ENCODE data around the gene MYBPH. TPM values are rescaled to one million over a fixed set of nuclear protein-coding genes. Genes with fewer than 3 reads are reported as not detected.

MYBPH gene
- total RNA-seq, 2 donors from 2014 or later: not detected

GRCh38 chr1:203140743-203141520 is 34.7 kb downstream of the MYBPH start:
- DNase-seq (ENCODE audit: low spot score): peak; percentile 72
- intact Hi-C loops (cut with DNase I): no loop called here

DNA sequence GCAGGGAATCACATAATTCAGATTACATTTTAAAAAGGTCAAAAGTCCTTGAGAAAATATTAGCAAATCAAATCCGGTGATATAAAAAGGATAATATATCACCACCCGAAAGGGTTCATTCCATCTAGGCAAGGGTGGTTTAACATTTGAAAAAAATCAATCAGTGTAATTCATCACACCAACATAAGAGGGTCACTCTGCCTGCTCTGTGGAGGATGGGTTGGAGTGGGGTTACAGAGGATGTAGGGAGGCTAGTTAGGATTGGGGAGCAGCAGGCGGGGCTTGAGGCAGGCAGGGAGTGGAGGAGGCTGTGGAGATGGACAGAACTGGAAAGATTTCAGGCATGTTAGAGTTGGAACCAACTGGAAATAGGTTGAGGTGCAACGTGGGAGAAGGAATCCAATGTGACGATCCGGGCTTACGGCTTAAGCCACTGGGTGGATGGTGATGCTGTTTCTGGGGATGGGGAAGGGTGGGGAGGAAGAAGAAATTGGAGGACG is 35.6 kb downstream of the MYBPH start:
- intact Hi-C loops (cut with DNase I): no loop called here
- peak; percentile 14 for DNase-seq (ENCODE audit: low spot score)

GRCh38 chr1:203138066-203138465 is 37.6 kb downstream of the MYBPH start:
- no peak for DNase-seq (ENCODE audit: low spot score)
- intact Hi-C loops (cut with DNase I): loop anchor here in 1 of 2 donors (1.0 kb wide), 1 partner anchor 16 kb away; no protein-coding TSS in a partner anchor

DNA sequence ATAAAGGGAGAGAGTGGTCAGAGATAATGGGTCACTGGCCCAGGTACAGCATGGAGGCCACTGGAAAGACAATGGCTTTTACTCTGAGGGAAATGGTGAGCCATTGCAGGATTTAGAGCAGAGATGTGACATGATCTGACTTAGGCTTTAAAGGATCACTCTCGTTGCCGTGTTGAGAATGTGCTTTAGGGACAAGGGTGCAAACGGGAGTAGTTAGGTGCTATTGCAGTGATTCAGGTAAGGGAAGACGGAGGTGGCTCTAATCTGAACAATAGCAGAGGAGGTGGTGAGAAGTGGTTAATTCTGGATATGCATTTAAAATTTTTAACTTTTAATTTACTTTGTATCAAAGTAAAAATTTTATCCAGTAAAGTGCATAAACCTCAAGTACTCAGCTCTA is 38.3 kb downstream of the MYBPH start:
- intact Hi-C loops (cut with DNase I): no loop called here
- no peak for DNase-seq (ENCODE audit: low spot score)

GRCh38 chr1:203136409-203137042 is 39.1 kb downstream of the MYBPH start:
- intact Hi-C loops (cut with DNase I): no loop called here
- DNase-seq (ENCODE audit: low spot score): no peak

GRCh38 chr1:203135636-203136305 is 39.9 kb downstream of the MYBPH start:
- DNase-seq (ENCODE audit: low spot score): no peak
- intact Hi-C loops (cut with DNase I): no loop called here

GRCh38 chr1:203133970-203134725 is 41.5 kb downstream of the MYBPH start:
- intact Hi-C loops (cut with DNase I): loop anchor here in 1 of 2 donors (2.0 kb wide), 1 partner anchor 65 kb away; no protein-coding TSS in a partner anchor
- DNase-seq (ENCODE audit: low spot score): no peak

DNA sequence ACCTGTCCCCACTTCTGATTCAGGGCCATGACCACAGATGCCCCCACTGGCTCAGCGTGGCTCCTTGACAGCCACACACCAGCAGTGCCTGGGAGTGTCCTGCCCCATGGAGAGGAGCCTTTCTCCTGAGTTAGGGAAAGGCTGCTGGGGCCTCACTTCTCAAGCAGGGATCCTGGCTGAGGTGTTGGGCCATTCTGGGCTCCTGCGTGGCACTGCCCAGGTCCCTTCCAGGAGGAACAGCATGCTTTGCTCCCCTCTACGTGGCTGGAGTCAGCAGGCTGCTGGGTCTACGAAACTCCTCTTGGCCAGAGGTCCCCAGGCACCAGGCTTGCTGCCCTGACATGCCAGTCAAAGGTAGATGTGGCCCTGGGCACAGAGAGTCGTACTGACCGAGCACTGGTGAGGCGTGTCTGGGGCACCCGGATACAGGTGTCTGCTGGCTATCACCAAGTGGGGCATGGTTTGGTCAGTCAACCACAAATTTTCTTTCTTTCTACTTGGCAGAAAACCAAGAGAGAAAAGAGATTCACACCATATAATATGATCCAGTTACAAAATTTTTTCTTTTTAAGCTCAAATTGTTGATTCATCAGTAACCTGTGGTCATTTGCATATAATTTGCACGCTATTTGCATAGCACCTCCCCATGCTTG is 44.0 kb downstream of the MYBPH start:
- peak; percentile 47 for DNase-seq (ENCODE audit: low spot score)
- intact Hi-C loops (cut with DNase I): loop anchor here in 1 of 2 donors (2.0 kb wide), 1 partner anchor 63 kb away; no protein-coding TSS in a partner anchor

GRCh38 chr1:203130358-203130985 is 45.2 kb downstream of the MYBPH start:
- intact Hi-C loops (cut with DNase I): no loop called here
- peak; percentile 50 for DNase-seq (ENCODE audit: low spot score)

DNA sequence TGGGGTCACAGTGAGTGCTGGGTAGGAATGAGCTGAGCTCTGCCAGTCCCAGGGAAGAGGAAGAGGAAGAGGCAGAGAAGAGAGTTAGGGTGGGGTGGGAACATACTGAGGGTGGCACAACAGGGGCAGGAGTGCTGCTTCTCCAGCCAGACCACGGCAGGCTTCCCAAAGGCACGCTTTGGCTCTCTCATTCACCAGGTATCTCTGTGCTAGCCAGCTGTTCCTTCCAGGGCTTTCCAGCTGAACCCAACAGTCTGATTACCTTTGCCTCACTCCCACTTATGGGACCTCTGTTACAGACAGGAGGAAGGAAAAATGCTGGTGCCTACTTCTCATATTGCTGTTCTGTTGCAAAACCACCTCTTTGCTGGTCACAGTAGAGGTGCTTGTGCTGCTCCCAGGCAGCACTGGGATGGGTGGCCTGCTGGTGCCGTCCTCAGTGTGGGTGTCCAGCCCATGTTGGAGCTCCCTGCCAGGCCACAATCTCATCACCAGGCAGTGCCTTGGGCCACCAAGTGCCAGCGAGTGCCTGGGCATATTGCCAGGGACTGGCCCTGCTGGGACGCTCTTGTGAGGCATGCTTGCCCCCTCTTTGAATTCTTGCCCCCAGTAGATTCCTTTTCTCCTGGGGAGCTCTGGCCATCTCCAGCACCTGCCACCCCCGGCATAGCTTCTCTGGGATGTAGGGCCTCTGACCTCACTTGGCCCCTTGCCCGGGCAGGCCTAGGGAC is 46.0 kb downstream of the MYBPH start:
- intact Hi-C loops (cut with DNase I): loop anchor here in 1 of 2 donors (5.0 kb wide), 1 partner anchor 1702 kb away; no protein-coding TSS in a partner anchor
- DNase-seq (ENCODE audit: low spot score): peak; percentile 37

- DNase-seq (ENCODE audit: low spot score): peak; percentile 65
- intact Hi-C loops (cut with DNase I): loop anchor here in 1 of 2 donors (5.0 kb wide), 1 partner anchor 1702 kb away; no protein-coding TSS in a partner anchor
Measured at GRCh38 chr1:203128716-203129500, 46.7 kb downstream of the MYBPH start.

DNA sequence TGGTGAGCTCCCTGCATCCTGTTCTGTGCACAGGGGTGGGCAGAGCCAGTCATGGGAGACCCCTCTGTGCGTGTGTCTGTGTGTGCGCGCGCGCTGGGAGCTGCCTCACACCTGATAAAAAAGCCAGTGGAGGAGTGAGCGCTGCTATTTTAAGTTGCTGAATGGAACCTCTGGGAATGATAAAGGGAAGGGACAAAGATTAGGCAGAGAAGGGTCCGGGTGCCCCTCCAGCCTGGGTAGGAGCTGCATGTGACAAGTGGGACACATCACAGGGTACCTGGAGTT is 47.3 kb downstream of the MYBPH start:
- DNase-seq (ENCODE audit: low spot score): peak; percentile 50
- intact Hi-C loops (cut with DNase I): loop anchor here in 1 of 2 donors (5.0 kb wide), 1 partner anchor 1701 kb away; no protein-coding TSS in a partner anchor

DNA sequence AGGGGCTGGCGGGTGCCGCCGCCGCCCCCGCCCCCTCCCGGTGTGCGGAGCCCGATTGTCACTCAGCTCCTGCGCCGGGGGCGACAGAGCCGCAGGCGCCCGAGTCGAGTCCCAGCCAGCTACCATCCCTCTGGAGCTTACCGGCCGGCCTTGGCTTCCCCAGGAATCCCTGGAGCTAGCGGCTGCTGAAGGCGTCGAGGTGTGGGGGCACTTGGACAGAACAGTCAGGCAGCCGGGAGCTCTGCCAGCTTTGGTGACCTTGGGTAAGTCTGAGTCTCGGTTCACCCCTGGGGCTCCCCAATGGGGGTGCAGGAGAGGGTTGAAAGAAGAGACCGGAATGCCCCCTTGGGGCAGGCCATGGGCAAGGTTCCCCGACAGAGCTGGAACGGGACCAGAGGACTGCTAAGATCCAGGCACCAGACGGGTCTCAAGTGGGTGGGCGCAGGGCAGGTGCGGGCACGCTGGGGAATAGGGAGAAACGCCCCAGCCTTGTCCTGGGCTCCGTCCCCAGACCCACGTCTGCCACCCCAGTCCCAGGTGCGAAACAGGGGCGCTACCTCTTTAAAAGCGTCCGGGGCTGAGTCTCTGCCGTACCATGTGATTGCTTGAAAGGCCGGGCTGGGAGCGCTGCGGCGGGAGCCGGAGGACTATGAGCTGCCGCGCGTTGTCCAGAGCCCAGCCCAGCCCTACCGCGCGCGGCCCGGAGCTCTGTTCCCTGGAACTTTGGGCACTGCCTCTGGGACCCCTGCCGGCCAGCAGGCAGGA is 47.8 kb downstream of the MYBPH start, which contains the start of gene ADORA1:
Gene ADORA1 (plus strand): TSS at position 61 of the 765 bp plus-strand sequence. CDS start 1,116 bp downstream, outside the sequence.
- DNase-seq (ENCODE audit: low spot score): peak; percentile 87
- intact Hi-C loops (cut with DNase I): loop anchor here in 1 of 2 donors (5.0 kb wide), 1 partner anchor 1701 kb away; no protein-coding TSS in a partner anchor

- intact Hi-C loops (cut with DNase I): loop anchor here in 1 of 2 donors (5.0 kb wide), 1 partner anchor 1700 kb away; no protein-coding TSS in a partner anchor
- DNase-seq (ENCODE audit: low spot score): no peak
Measured at GRCh38 chr1:203126866-203127665, 48.6 kb downstream of the MYBPH start.

Data from posterior vena cava (tissue), 2 donors.